Thyroid gland (tissue), 4 donors: Measurements from ENCODE around the gene STAT6.

Source experiments
- CTCF ChIP-seq, 6 experiments: fragments of 200-600 bp in 3 of 6; fragments of 450-650 bp in 3 of 6; sonication (generic) in 3 of 6; IDR thresholded peaks; one replicate each; pipeline ENCODE4 v1.5.1; 2016 to 2019; ENCODE audit warnings: antibody characterized with exemption in 6 of 6, mild to moderate bottlenecking in 2 of 6, inconsistent platforms in 1 of 6, moderate library complexity in 1 of 6
- POLR2A ChIP-seq, 2 donors: fragments of 450-650 bp; IDR thresholded peaks; one replicate each; pipeline ENCODE4 v1.6.1; 2017; ENCODE audit warnings: antibody characterized with exemption in 2 of 2, mild to moderate bottlenecking in 2 of 2, moderate library complexity in 1 of 2

DNA sequence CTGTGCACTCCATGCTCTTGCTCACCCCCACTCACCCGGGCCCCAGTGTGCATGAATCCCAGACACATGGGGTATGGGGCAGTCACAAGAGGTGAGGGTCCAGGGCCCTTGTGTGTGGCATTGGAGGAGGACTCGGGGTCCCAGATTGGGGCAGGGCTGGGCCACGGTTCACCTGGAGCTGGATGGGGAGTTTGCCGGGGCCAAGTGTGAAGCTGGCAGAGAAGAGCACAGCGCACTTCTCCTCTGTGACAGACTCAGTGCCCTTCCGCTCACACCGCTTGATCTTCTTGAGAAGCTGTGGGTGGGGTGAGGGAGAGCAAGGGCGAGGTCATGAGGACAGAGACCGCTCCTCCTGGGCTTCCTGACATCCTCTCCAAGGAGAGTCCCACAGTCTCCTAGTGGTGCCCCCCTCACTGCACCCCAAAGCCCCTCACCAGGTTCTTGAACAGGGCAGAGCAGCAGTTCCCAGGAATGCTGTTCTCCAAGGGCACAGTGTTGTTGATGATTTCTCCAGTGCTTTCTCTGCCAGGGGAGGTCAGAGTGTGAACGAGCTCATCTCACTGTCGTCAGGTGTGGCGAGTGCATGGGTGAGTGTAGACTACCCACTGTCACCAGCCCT is 6.8 kb downstream of the STAT6 start:
- no peak for TF ChIP-seq POLR2A (IDR thresholded peaks at IDR 0.05)
- TF ChIP-seq CTCF (IDR thresholded peaks at IDR 0.05) = no peak
